GM12891 (cell line): ENCODE data around the gene TRIP6.

Experiments used
- PAX5 ChIP-seq: IDR thresholded peaks from 2 replicates; pipeline ENCODE4 v1.6.1; 2011; ENCODE audit warnings: low read length, moderate library complexity, mild to moderate bottlenecking; ENCODE audit not compliant: insufficient read depth, severe bottlenecking
- POLR2A ChIP-seq: IDR thresholded peaks from 2 replicates; pipeline ENCODE4 v1.6.1; 2011; ENCODE audit warnings: low read depth, low read length, control low read depth
- POLR2AphosphoS5 ChIP-seq: IDR thresholded peaks from 2 replicates; pipeline ENCODE4 v1.6.1; 2011; ENCODE audit warnings: low read depth, low read length, control low read depth

- TF ChIP-seq POLR2AphosphoS5 = no peak
- TF ChIP-seq PAX5 = no peak
- no peak for TF ChIP-seq POLR2A
These were observed 35.5 kb downstream of the TRIP6 start for GRCh38 chr7:100902638-100903037.
